Measurements from ENCODE around the gene FBXL20.

The FBXL20 gene

GRCh38 chr17:39244600-39245570 is 156.5 kb downstream of the FBXL20 start:
- DNase-seq = peak; percentile 43

- no peak for DNase-seq
These were observed 157.3 kb downstream of the FBXL20 start for GRCh38 chr17:39244016-39244599.

- no peak for DNase-seq
These were observed 158.3 kb downstream of the FBXL20 start for GRCh38 chr17:39243155-39243554.

- no peak for DNase-seq
These were observed 160.8 kb downstream of the FBXL20 start for GRCh38 chr17:39240631-39241030.

- DNase-seq = no peak
These were observed 161.6 kb downstream of the FBXL20 start for GRCh38 chr17:39239640-39240314.

GRCh38 chr17:39238311-39238972 is 163.0 kb downstream of the FBXL20 start:
- no peak for DNase-seq

GRCh38 chr17:39237586-39237985 is 163.8 kb downstream of the FBXL20 start:
- no peak for DNase-seq

- no peak for DNase-seq
These were observed 164.4 kb downstream of the FBXL20 start for GRCh38 chr17:39236981-39237441.

- no peak for DNase-seq
These were observed 164.9 kb downstream of the FBXL20 start for GRCh38 chr17:39236450-39236927.

GRCh38 chr17:39235555-39236449 is 165.6 kb downstream of the FBXL20 start:
- DNase-seq = peak; percentile 96

- no peak for DNase-seq
These were observed 169.6 kb downstream of the FBXL20 start for GRCh38 chr17:39231591-39232551.

GRCh38 chr17:39231091-39231561 is 170.3 kb downstream of the FBXL20 start:
- DNase-seq = no peak

- no peak for DNase-seq
These were observed 171.1 kb downstream of the FBXL20 start for GRCh38 chr17:39230361-39230760.

- no peak for DNase-seq
These were observed 172.0 kb downstream of the FBXL20 start for GRCh38 chr17:39229274-39229913.

- no peak for DNase-seq
These were observed 174.0 kb downstream of the FBXL20 start for GRCh38 chr17:39227364-39227919.

GRCh38 chr17:39225959-39226683 is 175.3 kb downstream of the FBXL20 start:
- peak; percentile 39 for DNase-seq

- no peak for DNase-seq
These were observed 176.0 kb downstream of the FBXL20 start, which contains the start of gene STAC2 for GRCh38 chr17:39225308-39225958. Gene STAC2, minus strand, starts transcription at chr17:39225945. Its CDS starts 443 bp downstream, at chr17:39225502.

GRCh38 chr17:39224778-39225307 is 176.6 kb downstream of the FBXL20 start:
- DNase-seq = no peak
